Heart left ventricle (tissue), 13 donors: ENCODE measurements around the gene JOSD2.

Source experiments
- CTCF ChIP-seq, 12 donors: fragments of 200-600 bp; sonication (generic) in 4 of 12; IDR thresholded peaks; one replicate each; pipeline versions ENCODE4 v1.5.0 to v1.8.0; 2018 to 2022; ENCODE audit warnings: antibody characterized with exemption in 12 of 12, mild to moderate bottlenecking in 5 of 12
- POLR2A ChIP-seq, 2 donors: fragments of 450-650 bp; IDR thresholded peaks; one replicate each; pipeline ENCODE4 v1.6.1; 2017; ENCODE audit warnings: antibody characterized with exemption in 2 of 2, mild to moderate bottlenecking in 2 of 2, moderate library complexity in 2 of 2
- donor health status: ischemic (EF 13 %, LVEDD 7.1; RV severe dilation, severe dysfunction).
- donor health status: DM: no; HTN: yes; CAD: no.
- donor health status: DM: no; HTN: no; CAD: no.
- donor health status: ischemic (EF 25% LVEDD 6.9; RV normal size, moderate dysfunction).
- donor health status: ischemic (EF 25% LVEDD 5.7; RV mildly dilated, moderate dysfunction).
- donor health status: ischemic (EF 35%, LVEDD 5.7; RV mildly dilated, moderate dysfunction).
- donor health status: nonischemic (EF 11% LVEDD 7.7; RV severe dilation, severe dysfunction).
- donor health status: DM: yes; HTN: yes; CAD: no.
- donor health status: PGD.
- donor health status: ischemic (EF 29% LVEDD 5.4; RV normal size, mild dysfunction).
- donor health status: nonischemic (EF 23%, LVEDD 6.1; RV moderate dilation, normal function).

- no peak for TF ChIP-seq CTCF (IDR thresholded peaks at IDR 0.05)
- TF ChIP-seq POLR2A (IDR thresholded peaks at IDR 0.05): no peak
These were observed 1.6 kb downstream of the JOSD2 start for GRCh38 chr19:50509366-50509765.
